GM10248 (cell line): ENCODE measurements around the gene SLC31A1.

Experiments used
- CTCF ChIA-PET: fragments of 300-600 bp; sonication (Branson Sonifier 250); formaldehyde crosslinking; extraction: SDS; loops from one replicate; lab custom pipeline; 2021; ENCODE audit warnings: antibody characterized with exemption; lab: Yijun Ruan, JAX
- POLR2A ChIA-PET: fragments of 350-650 bp; sonication (Branson Sonifier 250); formaldehyde crosslinking; extraction: SDS; loops from one replicate; lab custom pipeline; 2020; ENCODE audit warnings: antibody characterized with exemption; lab: Yijun Ruan, JAX
- DNase-seq: peaks from one replicate; pipeline ENCODE4 v3.0.0; 2012; ENCODE audit errors: extremely low spot score
- CTCF ChIP-seq: IDR thresholded peaks from 2 replicates; pipeline ENCODE4 v1.5.1; 2012; ENCODE audit warnings: mild to moderate bottlenecking, low read depth; ENCODE audit errors: extremely low read depth, missing control alignments, control extremely low read depth

Gene SLC31A1

DNA sequence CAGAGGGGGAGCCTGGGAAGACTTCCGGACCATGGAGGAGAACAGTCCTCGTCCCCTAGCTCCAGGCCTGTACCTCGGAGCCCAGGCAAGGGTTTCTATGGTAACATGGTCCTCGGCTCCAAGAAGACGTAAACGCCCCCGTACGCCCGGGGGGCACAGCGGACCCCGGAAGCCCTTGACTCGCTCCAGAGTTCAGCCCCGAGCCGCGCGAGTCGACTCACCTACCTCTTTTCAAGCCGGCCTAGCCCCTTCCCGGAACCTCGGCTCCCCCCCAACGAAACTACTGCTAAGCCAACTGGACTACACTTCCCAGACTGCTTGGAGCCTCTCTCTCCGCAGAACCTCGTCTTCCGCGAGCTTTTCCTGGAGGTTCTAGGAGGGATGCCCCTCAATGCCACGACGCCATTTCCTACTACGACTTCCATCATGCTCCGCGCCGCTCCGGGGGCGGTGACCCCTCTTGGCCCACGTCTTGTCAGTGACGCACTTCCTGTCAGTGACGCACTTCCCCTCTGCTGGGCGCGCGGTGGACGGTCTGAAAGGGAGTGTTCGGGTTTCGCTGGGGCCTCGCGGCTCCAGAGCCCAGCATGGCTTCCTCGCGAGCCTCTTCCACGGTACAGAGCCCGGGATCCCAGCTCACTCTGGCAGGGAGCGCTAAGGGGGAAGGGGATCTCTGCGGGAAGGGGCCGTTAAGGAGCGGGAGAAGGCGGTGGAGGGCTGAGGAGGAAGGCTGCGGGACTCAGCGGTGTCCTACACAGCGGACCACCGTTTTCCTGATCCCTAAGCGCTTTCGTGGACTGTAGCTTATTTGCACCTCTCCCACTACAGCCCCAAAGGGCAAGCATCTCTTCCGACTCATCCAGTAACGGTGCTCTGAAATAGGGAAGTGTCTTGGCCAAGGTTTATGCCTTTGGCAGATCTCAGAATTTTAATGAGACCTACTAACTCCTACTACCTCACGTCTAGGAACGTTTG, 54.1 kb downstream of the SLC31A1 start, which contains the start of the genes CDC26 and PRPF4:
CDC26 (minus strand) TSS at position 416 of the 975 bp plus-strand sequence. CDS start 3,065 bp downstream, outside the sequence.
PRPF4 (plus strand) TSS at position 502 of the 975 bp plus-strand sequence; CDS start at position 588, 86 bp downstream.
- CTCF ChIA-PET: interaction anchor here (0.6 to 5.8 kb wide), 44 partner anchors 11 to 406 kb away, joined by 3 to 96 read pairs (median 5); partner anchors contain the start of genes ALAD, BSPRY, C9orf43 and FKBP15
- POLR2A ChIA-PET: interaction anchor here (0.7 to 1.4 kb wide), 5 partner anchors 54 to 248 kb away, joined by 3 read pairs; partner anchors contain the start of genes C9orf43, FKBP15, POLE3 and SLC31A1
- no peak for TF ChIP-seq CTCF
- peak; percentile 97 for DNase-seq

DNA sequence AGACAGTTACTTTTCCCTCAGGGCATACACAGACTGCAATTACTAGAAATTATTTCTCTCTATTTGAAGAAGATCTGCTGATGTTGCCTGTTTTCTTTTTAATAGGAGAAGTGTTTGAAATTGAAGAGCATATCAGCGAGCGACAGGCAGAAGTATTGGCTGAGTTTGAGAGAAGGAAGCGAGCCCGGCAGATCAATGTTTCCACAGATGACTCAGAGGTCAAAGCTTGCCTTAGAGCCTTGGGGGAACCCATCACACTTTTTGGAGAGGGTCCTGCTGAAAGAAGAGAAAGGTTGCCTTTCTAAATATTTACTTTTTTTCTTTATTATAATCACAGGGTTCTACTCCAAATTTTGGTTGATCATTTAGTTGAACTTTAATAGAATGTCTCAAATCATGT, 57.5 kb downstream of the SLC31A1 start:
- ChIA-PET POLR2A (interaction anchor here (0.6 kb wide), 1 partner anchor 19 kb away, joined by 11 read pairs; no protein-coding TSS in a partner anchor), CTCF (interaction anchor here (1.2 kb wide), 1 partner anchor 376 kb away, joined by 3 read pairs; no protein-coding TSS in a partner anchor)
- no peak for DNase-seq
- TF ChIP-seq CTCF: no peak

- TF ChIP-seq CTCF: no peak
Observed at GRCh38 chr9:113281356-113281755, 60.0 kb downstream of the SLC31A1 start.

DNA sequence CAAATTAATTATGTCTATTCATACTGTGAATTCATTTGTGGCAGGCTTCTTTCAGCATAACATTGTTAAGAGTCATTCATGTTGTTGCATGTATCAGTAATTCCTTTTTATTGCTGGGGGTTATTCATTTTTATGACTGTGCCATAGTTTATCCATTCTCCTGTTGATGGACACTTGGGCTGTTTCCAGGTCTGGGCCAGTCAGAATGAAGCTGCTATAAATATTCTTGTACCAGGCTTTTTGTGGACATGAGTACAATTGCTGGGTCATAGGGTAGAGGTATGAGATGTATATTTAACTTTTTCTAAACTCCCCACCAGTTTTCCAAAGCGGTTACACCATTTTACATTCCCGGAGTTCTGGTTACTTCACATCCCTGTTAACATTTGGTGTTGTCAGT, 67.7 kb downstream of the SLC31A1 start:
- no peak for TF ChIP-seq CTCF
- CTCF ChIA-PET: interaction anchor here (1.6 kb wide), 1 partner anchor 15 kb away, joined by 6 read pairs; the partner anchor contains the start of genes CDC26 and PRPF4
- POLR2A ChIA-PET: no interaction called here
- no peak for DNase-seq

More at GRCh38 chr9:113281356-113281755, 60.0 kb downstream of the SLC31A1 start:
- POLR2A ChIA-PET: no interaction called here
- no peak for DNase-seq
- CTCF ChIA-PET: interaction anchor here (1.1 kb wide), 1 partner anchor 9 kb away, joined by 3 read pairs; no protein-coding TSS in a partner anchor

DNA sequence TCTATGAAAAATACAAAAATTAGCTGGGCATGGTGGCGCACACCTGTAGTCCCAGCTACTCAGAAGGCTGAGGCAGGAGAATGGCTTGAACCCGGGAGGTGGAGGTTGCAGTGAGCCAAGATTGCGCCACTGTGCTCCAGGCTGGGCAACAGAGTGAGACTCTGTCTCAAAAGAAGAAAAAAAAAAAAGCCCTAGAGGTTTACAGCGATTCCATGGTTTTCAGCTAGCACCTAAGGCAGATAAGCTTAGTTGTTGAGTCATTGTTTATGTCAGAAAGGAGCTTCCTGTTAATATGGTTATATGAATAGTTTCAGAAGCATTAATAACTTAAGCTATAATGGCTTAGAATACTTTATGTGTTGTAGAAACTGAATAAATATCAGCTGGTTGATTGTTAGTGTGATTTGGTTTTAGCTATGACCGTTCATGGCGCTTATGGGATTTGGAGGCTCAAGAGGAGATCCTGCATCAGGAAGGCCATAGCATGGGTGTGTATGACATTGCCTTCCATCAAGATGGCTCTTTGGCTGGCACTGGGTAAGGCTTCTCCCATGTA, 68.8 kb downstream of the SLC31A1 start:
- POLR2A ChIA-PET: no interaction called here
- DNase-seq: no peak
- no peak for TF ChIP-seq CTCF
- CTCF ChIA-PET: interaction anchor here (0.6 to 1.6 kb wide), 6 partner anchors 9 to 445 kb away, joined by 3 to 6 read pairs (median 3); partner anchors contain the start of genes CDC26 and PRPF4
